Natural killer cell (primary cell): ENCODE data around the gene BCAS1. TPM values are rescaled to one million over a fixed set of nuclear protein-coding genes. Genes with fewer than 3 reads are reported as not detected.

Source experiments
- ATAC-seq, 3 donors: fragments of 150-1000 bp in 2 of 3; fragments of 200-7000 bp in 1 of 3; cut with Tn5 transposase; 1 replicate in 1 of 3; 2 replicates in 2 of 3; pipeline ENCODE4 v1.10.0; 2021; ENCODE audit warnings: mild to moderate bottlenecking in 2 of 3, moderate library complexity in 2 of 3
- DNase-seq, 2 donors: peaks; one replicate each; pipeline versions ENCODE4 v3.0.0 to v3.0.0-alpha.2; 2013 to 2021; ENCODE audit warnings: mixed read lengths in 1 of 2
- H3K27ac ChIP-seq: one replicate; pipeline ENCODE4 v1.5.1; 2013; ENCODE audit warnings: mild to moderate bottlenecking, low read length
- H3K27me3 ChIP-seq: one replicate; pipeline ENCODE4 v1.6.1; 2013; ENCODE audit warnings: low read length; ENCODE audit not compliant: control insufficient read depth, insufficient read depth
- H3K36me3 ChIP-seq: one replicate; pipeline ENCODE4 v1.6.1; 2013; ENCODE audit warnings: low read length; ENCODE audit not compliant: control insufficient read depth, insufficient read depth
- H3K4me1 ChIP-seq: one replicate; pipeline ENCODE4 v1.6.1; 2013; ENCODE audit warnings: low read length; ENCODE audit not compliant: control insufficient read depth, insufficient read depth
- H3K4me3 ChIP-seq: one replicate; pipeline ENCODE4 v1.5.1; 2013; ENCODE audit warnings: low read length
- H3K9me3 ChIP-seq: one replicate; pipeline ENCODE4 v1.6.1; 2013; ENCODE audit warnings: low read length; ENCODE audit not compliant: control insufficient read depth, insufficient read depth
- H3K27ac Mint-ChIP-seq, 2 donors: one replicate each; pipeline ENCODE4 v1.8.0; 2022; ENCODE audit warnings: mild to moderate bottlenecking in 2 of 2, mixed read lengths in 2 of 2, moderate library complexity in 1 of 2
- H3K27me3 Mint-ChIP-seq, 2 donors: one replicate each; pipeline ENCODE4 v1.8.0; 2022; ENCODE audit warnings: low read depth in 2 of 2, mixed read lengths in 2 of 2
- H3K36me3 Mint-ChIP-seq: one replicate; pipeline ENCODE4 v1.8.0; 2022; ENCODE audit warnings: mixed read lengths
- H3K4me1 Mint-ChIP-seq, 2 donors: one replicate each; pipeline ENCODE4 v1.8.0; 2022; ENCODE audit warnings: mixed read lengths in 2 of 2
- H3K4me3 Mint-ChIP-seq: one replicate; pipeline ENCODE4 v1.8.0; 2022; ENCODE audit warnings: mild to moderate bottlenecking, moderate library complexity, mixed read lengths
- H3K9me3 Mint-ChIP-seq, 2 donors: one replicate each; pipeline ENCODE4 v1.8.0; 2022; ENCODE audit warnings: mixed read lengths in 2 of 2
- CTCF ChIP-seq: fragments of 200-600 bp; IDR thresholded peaks from one replicate; pipeline ENCODE4 v1.8.0; 2022; ENCODE audit warnings: antibody characterized with exemption
- WGBS: methylation state at CpG from one replicate; pipeline ENCODE4 v1.1.7; 2013; ENCODE audit warnings: missing lambda C conversion rate; ENCODE audit not compliant: insufficient coverage; 5-methylcytosine and 5-hydroxymethylcytosine counted together
- intact Hi-C: fragments of 100-400 bp; cut with micrococcal nuclease; formaldehyde crosslinking; loops from one replicate; pipeline ENCODE4 v1.14.2; 2022
- total RNA-seq, 4 donors: library from RNA; stranded (reverse); fragments of 120-200 nt in 1 of 4; gene quantifications; one replicate each; pipeline versions ENCODE4 v1.2.3 to v1.2.4, GENCODE V29; 2013 to 2022

Gene BCAS1
- total RNA-seq, 3 donors from 2014 or later (not counting 1 experiment from before 2014, with no cell fraction given): 0.31 to 1.2 (median 0.68) TPM

- no peak overlapping the region for H3K4me3 Mint-ChIP-seq
- WGBS: 40% methylated on average over 7 of the region's 11 CpGs
- DNase-seq (peak; percentile 57 to 76), ATAC-seq (peak; percentile 70 to 83 (median 75))
- H3K27ac Mint-ChIP-seq: no peak overlapping the region
- no peaks in the 10 kb centered on the region for H3K9me3 ChIP-seq
- peaks cover 0 to 4% of the 10 kb centered on the region in 2 donors for H3K4me1 Mint-ChIP-seq
- intact Hi-C loops: no loop called here
- H3K27me3 Mint-ChIP-seq: peaks cover 0 to 9% of the 10 kb centered on the region in 2 donors
- TF ChIP-seq CTCF: peak; percentile 97
- no peaks in the 10 kb centered on the region for H3K36me3 ChIP-seq
- H3K27ac ChIP-seq: no peak overlapping the region
- H3K36me3 Mint-ChIP-seq: no peaks in the 10 kb centered on the region
- no peaks in the 10 kb centered on the region for H3K4me1 ChIP-seq
- H3K4me3 ChIP-seq: no peak overlapping the region
- H3K9me3 Mint-ChIP-seq: no peaks in the 10 kb centered on the region
- H3K27me3 ChIP-seq: no peaks in the 10 kb centered on the region
Observed at GRCh38 chr20:54103067-54103761, 32.8 kb upstream of the BCAS1 start.

- Histone ChIP-seq H3K27me3 (no peaks in the 10 kb centered on the region), H3K4me3 (no peak overlapping the region), H3K36me3 (no peaks in the 10 kb centered on the region), H3K4me1 (no peaks in the 10 kb centered on the region), H3K27ac (no peak overlapping the region), H3K9me3 (no peaks in the 10 kb centered on the region)
- TF ChIP-seq CTCF: no peak
- Mint-ChIP-seq H3K27me3 (peaks cover 0 to 9% of the 10 kb centered on the region in 2 donors), H3K9me3 (no peaks in the 10 kb centered on the region), H3K27ac (no peak overlapping the region), H3K4me1 (peaks cover 0 to 4% of the 10 kb centered on the region in 2 donors), H3K4me3 (no peak overlapping the region), H3K36me3 (no peaks in the 10 kb centered on the region)
- no peak for DNase-seq
- no peak for ATAC-seq
- intact Hi-C loops: no loop called here
- 94% methylated on average over 2 of the region's 2 CpGs for WGBS
Observed at GRCh38 chr20:54102543-54102942, 32.1 kb upstream of the BCAS1 start.

GRCh38 chr20:54100563-54100962, 30.2 kb upstream of the BCAS1 start:
- Mint-ChIP-seq H3K4me1 (peaks cover 8 to 11% of the 10 kb centered on the region in 2 donors), H3K27ac (no peak overlapping the region)
- H3K9me3 ChIP-seq: no peaks in the 10 kb centered on the region

More at GRCh38 chr20:54100563-54100962, 30.2 kb upstream of the BCAS1 start:
- Mint-ChIP-seq H3K36me3 (no peaks in the 10 kb centered on the region), H3K9me3 (no peaks in the 10 kb centered on the region), H3K4me3 (no peak overlapping the region), H3K27me3 (peaks cover 0 to 9% of the 10 kb centered on the region in 2 donors)
- Histone ChIP-seq H3K36me3 (no peaks in the 10 kb centered on the region), H3K4me3 (no peak overlapping the region), H3K27me3 (no peaks in the 10 kb centered on the region), H3K4me1 (no peaks in the 10 kb centered on the region), H3K27ac (no peak overlapping the region)
- no peak for DNase-seq
- intact Hi-C loops: no loop called here
- TF ChIP-seq CTCF: no peak
- no CpG with 5 or more reads among the region's 2 CpGs for WGBS
- ATAC-seq: no peak
